Uterus (tissue), 2 donors: ENCODE results near the gene KCNJ18.
"Not testable (repeated sequence)": the region's sequence is repeated elsewhere in the genome, so short reads cannot be mapped to it uniquely, and the experiment has no call there.

Experiments used
- CTCF ChIP-seq, 4 experiments: fragments of 200-600 bp in 2 of 4; fragments of 450-650 bp in 2 of 4; sonication (generic) in 2 of 4; IDR thresholded peaks; one replicate each; pipeline ENCODE4 v1.5.1; 2016 to 2019; ENCODE audit warnings: antibody characterized with exemption in 4 of 4, mild to moderate bottlenecking in 2 of 4, moderate library complexity in 1 of 4
- POLR2A ChIP-seq, 2 donors: fragments of 450-650 bp; IDR thresholded peaks; one replicate each; pipeline ENCODE4 v1.6.1; 2016; ENCODE audit warnings: antibody characterized with exemption in 2 of 2, mild to moderate bottlenecking in 1 of 2, moderate library complexity in 1 of 2

GRCh38 chr17:21697508-21697860, 5.2 kb downstream of the KCNJ18 start:
- TF ChIP-seq CTCF, POLR2A (IDR thresholded peaks at IDR 0.05): not testable (repeated sequence)
